GM23338 (cell line): ENCODE measurements around the gene DPP9. TPM values are rescaled to one million over a fixed set of nuclear protein-coding genes. Genes with fewer than 3 reads are reported as not detected.

Source experiments
- ATAC-seq: fragments of 200-7000 bp; cut with Tn5 transposase; 3 replicates; pipeline ENCODE4 v1.9.1; 2020
- DNase-seq: peaks from one replicate; pipeline ENCODE4 v3.0.0-alpha.2; 2015; ENCODE audit warnings: low spot score
- H2AFZ ChIP-seq: fragments of 200-600 bp; sonication (generic); 2 replicates; pipeline ENCODE4 v1.8.0; 2016; ENCODE audit warnings: antibody characterized with exemption, mild to moderate bottlenecking, moderate library complexity
- H3F3A ChIP-seq: fragments of 200-600 bp; sonication (generic); replicated peaks from 2 replicates; pipeline ENCODE4 v1.8.0; 2017; ENCODE audit warnings: antibody characterized with exemption, mixed run types, low read depth
- H3K27ac ChIP-seq: fragments of 200-600 bp; sonication (generic); 2 replicates; pipeline ENCODE4 v1.6.1; 2016; ENCODE audit warnings: low read depth
- H3K27me3 ChIP-seq: fragments of 200-600 bp; sonication (generic); 2 replicates; pipeline ENCODE4 v1.8.0; 2016; ENCODE audit warnings: mild to moderate bottlenecking, mixed run types, moderate library complexity; ENCODE audit not compliant: insufficient read depth
- H3K36me3 ChIP-seq: fragments of 200-600 bp; sonication (generic); 2 replicates; pipeline ENCODE4 v1.8.0; 2016; ENCODE audit warnings: mild to moderate bottlenecking; ENCODE audit not compliant: insufficient read depth
- H3K4me1 ChIP-seq: fragments of 200-600 bp; sonication (generic); 2 replicates; pipeline ENCODE4 v1.8.0; 2016; ENCODE audit warnings: mild to moderate bottlenecking, moderate library complexity; ENCODE audit not compliant: insufficient read depth
- H3K4me2 ChIP-seq: fragments of 200-600 bp; sonication (generic); 2 replicates; pipeline ENCODE4 v1.7.1; 2017; ENCODE audit warnings: mixed run types
- H3K4me3 ChIP-seq: fragments of 200-600 bp; sonication (generic); 2 replicates; pipeline ENCODE4 v1.6.1; 2016; ENCODE audit warnings: mixed run types
- H3K79me2 ChIP-seq: fragments of 200-600 bp; sonication (generic); replicated peaks from 2 replicates; pipeline ENCODE4 v1.8.0; 2017; ENCODE audit warnings: mild to moderate bottlenecking; ENCODE audit not compliant: insufficient read depth
- H3K9me2 ChIP-seq: fragments of 200-600 bp; sonication (generic); 2 replicates; pipeline ENCODE4 v1.8.0; 2017; ENCODE audit not compliant: insufficient read depth
- H4K20me1 ChIP-seq: fragments of 200-600 bp; sonication (generic); replicated peaks from 2 replicates; pipeline ENCODE4 v1.8.0; 2017; ENCODE audit warnings: mild to moderate bottlenecking; ENCODE audit not compliant: insufficient read depth
- H3K27ac Mint-ChIP-seq: 2 replicates; pipeline ENCODE4 v1.8.0; 2020; ENCODE audit warnings: inconsistent platforms, mild to moderate bottlenecking, moderate library complexity, mixed read lengths
- H3K27me3 Mint-ChIP-seq: 3 replicates; pipeline ENCODE4 v1.8.0; 2022; ENCODE audit warnings: low read depth, mild to moderate bottlenecking, moderate library complexity, mixed read lengths, inconsistent platforms; ENCODE audit not compliant: insufficient read depth, poor library complexity
- H3K36me3 Mint-ChIP-seq: 3 replicates; pipeline ENCODE4 v1.8.0; 2021; ENCODE audit warnings: low read depth, mild to moderate bottlenecking, inconsistent platforms, moderate library complexity, mixed read lengths
- H3K4me1 Mint-ChIP-seq: 3 replicates; pipeline ENCODE4 v1.8.0; 2020; ENCODE audit warnings: mild to moderate bottlenecking, inconsistent platforms, mixed read lengths
- H3K4me3 Mint-ChIP-seq: 3 replicates; pipeline ENCODE4 v1.8.0; 2021; ENCODE audit warnings: moderate library complexity, mild to moderate bottlenecking, inconsistent platforms, mixed read lengths
- H3K9me3 Mint-ChIP-seq: 3 replicates; pipeline ENCODE4 v1.8.0; 2020; ENCODE audit warnings: moderate library complexity, mild to moderate bottlenecking, inconsistent platforms, mixed read lengths
- CREB1 ChIP-seq: fragments of 250-450 bp; sonication (Bioruptor Pico); IDR thresholded peaks from 2 replicates; pipeline ENCODE4 v1.5.0; 2020; ENCODE audit warnings: low read depth, mild to moderate bottlenecking, moderate library complexity
- CTCF ChIP-seq, 2 experiments: fragments of 200-600 bp in 1 of 2; sonication (generic) in 1 of 2; conservative IDR thresholded peaks; 2 replicates each; pipeline versions ENCODE4 v1.5.1 to v1.6.1; 2016 to 2017; ENCODE audit warnings: antibody characterized with exemption in 2 of 2, low read depth in 2 of 2, mild to moderate bottlenecking in 2 of 2, moderate library complexity in 1 of 2
- EZH2 ChIP-seq: fragments of 200-600 bp; sonication (generic); IDR thresholded peaks from one replicate; pipeline ENCODE4 v1.8.0; 2017; ENCODE audit warnings: antibody characterized with exemption, mild to moderate bottlenecking, low read depth; ENCODE audit not compliant: unreplicated experiment
- EZH2phosphoT487 ChIP-seq: fragments of 200-600 bp; sonication (generic); IDR thresholded peaks from one replicate; pipeline ENCODE4 v1.8.1; 2018; ENCODE audit warnings: antibody characterized with exemption; ENCODE audit not compliant: unreplicated experiment
- JUNB ChIP-seq: IDR thresholded peaks from one replicate; pipeline ENCODE4 v1.6.1; 2016; ENCODE audit warnings: antibody characterized with exemption; ENCODE audit not compliant: unreplicated experiment
- NANOG ChIP-seq: IDR thresholded peaks from 2 replicates; pipeline ENCODE4 v1.6.1; 2016; ENCODE audit warnings: antibody characterized with exemption, borderline replicate concordance
- POLR2AphosphoS5 ChIP-seq: IDR thresholded peaks from 2 replicates; pipeline ENCODE4 v1.6.1; 2016; ENCODE audit warnings: antibody characterized with exemption, low read depth
- REST ChIP-seq: IDR thresholded peaks from one replicate; pipeline ENCODE4 v1.6.1; 2018; ENCODE audit warnings: antibody characterized with exemption; ENCODE audit not compliant: unreplicated experiment
- STAT1 ChIP-seq: IDR thresholded peaks from one replicate; pipeline ENCODE4 v1.6.1; 2016; ENCODE audit warnings: antibody characterized with exemption; ENCODE audit not compliant: unreplicated experiment
- ZNF114 ChIP-seq: fragments of 250-450 bp; sonication (Bioruptor Pico); IDR thresholded peaks from 2 replicates; pipeline ENCODE4 v1.5.0; 2020; ENCODE audit warnings: mild to moderate bottlenecking, moderate library complexity
- ZNF331 ChIP-seq: fragments of 250-450 bp; sonication (Bioruptor Pico); IDR thresholded peaks from 2 replicates; pipeline ENCODE4 v1.5.0; 2020; ENCODE audit warnings: low read depth, mild to moderate bottlenecking, moderate library complexity
- polyA plus RNA-seq: library from polyadenylated mRNA; unstranded; fragments of >200 nt; fragmentation: Nextera tagmentation; extraction: Ambion mirVana; gene quantifications from 2 replicates; pipeline ENCODE4 v1.2.1, GENCODE V29; 2016
- total RNA-seq: library from RNA; depleted of rRNA; stranded (reverse); fragments of >200 nt; shearing (Covaris generic); gene quantifications from 2 replicates; pipeline ENCODE4 v1.2.3, GENCODE V29; 2014
- TF ChIP-seq, protein P1 (sequence below): IDR thresholded peaks from 2 replicates; pipeline ENCODE4 v1.6.1; 2016; ENCODE audit warnings: antibody characterized with exemption
- TF ChIP-seq, protein P2 (sequence below): fragments of 250-450 bp; sonication (Bioruptor Pico); IDR thresholded peaks from 2 replicates; pipeline ENCODE4 v1.5.0; 2020; ENCODE audit warnings: mild to moderate bottlenecking, moderate library complexity

Gene DPP9
- total and polyA plus RNA-seq, 2 experiments from 2014 or later: 19.5 to 49.2 TPM

DNA sequence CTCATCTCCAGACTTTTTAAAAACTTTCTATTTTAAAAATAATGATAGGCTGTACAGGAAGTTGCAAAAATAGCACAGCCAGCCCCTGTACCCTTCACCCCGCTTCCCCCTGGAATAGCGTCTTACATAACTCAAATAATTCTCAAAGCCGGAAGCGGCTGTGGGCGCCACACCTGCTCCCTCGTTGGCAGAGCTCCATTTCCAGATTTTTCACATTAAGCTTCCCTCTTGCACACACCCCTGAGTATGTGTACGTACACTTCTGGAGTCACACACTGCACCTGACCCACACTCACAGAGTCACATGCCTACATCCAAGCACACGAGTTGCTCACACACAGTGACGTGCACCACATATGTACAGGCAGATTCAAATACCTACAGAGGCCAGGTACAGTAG, 24.9 kb upstream of the DPP9 start:
- Histone ChIP-seq H3K36me3 (no peaks in the 10 kb centered on the region; the same call in 1 of the 2 replicates), H2AFZ (no peak overlapping the region), H3K79me2 (no peaks in the 10 kb centered on the region), H3K4me1 (0 out of 2 replicates have a peak, but pooled peaks cover under 1% of the 10 kb centered on the region), H3K9me2 (no peaks in the 10 kb centered on the region), H3K27ac (no peak overlapping the region), H3K27me3 (no peaks in the 10 kb centered on the region), H3K4me2 (no peak overlapping the region), H3F3A (no peaks in the 10 kb centered on the region), H3K4me3 (no peak overlapping the region), H4K20me1 (no peaks in the 10 kb centered on the region)
- H3K4me1 Mint-ChIP-seq: no peaks in the 10 kb centered on the region; the same call in 2 of the 3 replicates
- ATAC-seq (no peak), DNase-seq (no peak)
- H3K4me3 Mint-ChIP-seq: no peak overlapping the region
- TF ChIP-seq CTCF (conservative IDR thresholded peaks at IDR 0.05; ENCODE audit: low read depth in 2 of 2) (no peak), ZNF331 (CRISPR knock-in tag) (no peak), JUNB (no peak), STAT1 (no peak), REST (no peak), EZH2phosphoT487 (no peak), CREB1 (no peak), ZNF114 (CRISPR knock-in tag) (no peak), EZH2 (no peak), NANOG (no peak), POLR2AphosphoS5 (no peak)
- TF ChIP-seq, protein P1, sequence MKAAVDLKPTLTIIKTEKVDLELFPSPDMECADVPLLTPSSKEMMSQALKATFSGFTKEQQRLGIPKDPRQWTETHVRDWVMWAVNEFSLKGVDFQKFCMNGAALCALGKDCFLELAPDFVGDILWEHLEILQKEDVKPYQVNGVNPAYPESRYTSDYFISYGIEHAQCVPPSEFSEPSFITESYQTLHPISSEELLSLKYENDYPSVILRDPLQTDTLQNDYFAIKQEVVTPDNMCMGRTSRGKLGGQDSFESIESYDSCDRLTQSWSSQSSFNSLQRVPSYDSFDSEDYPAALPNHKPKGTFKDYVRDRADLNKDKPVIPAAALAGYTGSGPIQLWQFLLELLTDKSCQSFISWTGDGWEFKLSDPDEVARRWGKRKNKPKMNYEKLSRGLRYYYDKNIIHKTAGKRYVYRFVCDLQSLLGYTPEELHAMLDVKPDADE: no peak
- TF ChIP-seq, protein P2, sequence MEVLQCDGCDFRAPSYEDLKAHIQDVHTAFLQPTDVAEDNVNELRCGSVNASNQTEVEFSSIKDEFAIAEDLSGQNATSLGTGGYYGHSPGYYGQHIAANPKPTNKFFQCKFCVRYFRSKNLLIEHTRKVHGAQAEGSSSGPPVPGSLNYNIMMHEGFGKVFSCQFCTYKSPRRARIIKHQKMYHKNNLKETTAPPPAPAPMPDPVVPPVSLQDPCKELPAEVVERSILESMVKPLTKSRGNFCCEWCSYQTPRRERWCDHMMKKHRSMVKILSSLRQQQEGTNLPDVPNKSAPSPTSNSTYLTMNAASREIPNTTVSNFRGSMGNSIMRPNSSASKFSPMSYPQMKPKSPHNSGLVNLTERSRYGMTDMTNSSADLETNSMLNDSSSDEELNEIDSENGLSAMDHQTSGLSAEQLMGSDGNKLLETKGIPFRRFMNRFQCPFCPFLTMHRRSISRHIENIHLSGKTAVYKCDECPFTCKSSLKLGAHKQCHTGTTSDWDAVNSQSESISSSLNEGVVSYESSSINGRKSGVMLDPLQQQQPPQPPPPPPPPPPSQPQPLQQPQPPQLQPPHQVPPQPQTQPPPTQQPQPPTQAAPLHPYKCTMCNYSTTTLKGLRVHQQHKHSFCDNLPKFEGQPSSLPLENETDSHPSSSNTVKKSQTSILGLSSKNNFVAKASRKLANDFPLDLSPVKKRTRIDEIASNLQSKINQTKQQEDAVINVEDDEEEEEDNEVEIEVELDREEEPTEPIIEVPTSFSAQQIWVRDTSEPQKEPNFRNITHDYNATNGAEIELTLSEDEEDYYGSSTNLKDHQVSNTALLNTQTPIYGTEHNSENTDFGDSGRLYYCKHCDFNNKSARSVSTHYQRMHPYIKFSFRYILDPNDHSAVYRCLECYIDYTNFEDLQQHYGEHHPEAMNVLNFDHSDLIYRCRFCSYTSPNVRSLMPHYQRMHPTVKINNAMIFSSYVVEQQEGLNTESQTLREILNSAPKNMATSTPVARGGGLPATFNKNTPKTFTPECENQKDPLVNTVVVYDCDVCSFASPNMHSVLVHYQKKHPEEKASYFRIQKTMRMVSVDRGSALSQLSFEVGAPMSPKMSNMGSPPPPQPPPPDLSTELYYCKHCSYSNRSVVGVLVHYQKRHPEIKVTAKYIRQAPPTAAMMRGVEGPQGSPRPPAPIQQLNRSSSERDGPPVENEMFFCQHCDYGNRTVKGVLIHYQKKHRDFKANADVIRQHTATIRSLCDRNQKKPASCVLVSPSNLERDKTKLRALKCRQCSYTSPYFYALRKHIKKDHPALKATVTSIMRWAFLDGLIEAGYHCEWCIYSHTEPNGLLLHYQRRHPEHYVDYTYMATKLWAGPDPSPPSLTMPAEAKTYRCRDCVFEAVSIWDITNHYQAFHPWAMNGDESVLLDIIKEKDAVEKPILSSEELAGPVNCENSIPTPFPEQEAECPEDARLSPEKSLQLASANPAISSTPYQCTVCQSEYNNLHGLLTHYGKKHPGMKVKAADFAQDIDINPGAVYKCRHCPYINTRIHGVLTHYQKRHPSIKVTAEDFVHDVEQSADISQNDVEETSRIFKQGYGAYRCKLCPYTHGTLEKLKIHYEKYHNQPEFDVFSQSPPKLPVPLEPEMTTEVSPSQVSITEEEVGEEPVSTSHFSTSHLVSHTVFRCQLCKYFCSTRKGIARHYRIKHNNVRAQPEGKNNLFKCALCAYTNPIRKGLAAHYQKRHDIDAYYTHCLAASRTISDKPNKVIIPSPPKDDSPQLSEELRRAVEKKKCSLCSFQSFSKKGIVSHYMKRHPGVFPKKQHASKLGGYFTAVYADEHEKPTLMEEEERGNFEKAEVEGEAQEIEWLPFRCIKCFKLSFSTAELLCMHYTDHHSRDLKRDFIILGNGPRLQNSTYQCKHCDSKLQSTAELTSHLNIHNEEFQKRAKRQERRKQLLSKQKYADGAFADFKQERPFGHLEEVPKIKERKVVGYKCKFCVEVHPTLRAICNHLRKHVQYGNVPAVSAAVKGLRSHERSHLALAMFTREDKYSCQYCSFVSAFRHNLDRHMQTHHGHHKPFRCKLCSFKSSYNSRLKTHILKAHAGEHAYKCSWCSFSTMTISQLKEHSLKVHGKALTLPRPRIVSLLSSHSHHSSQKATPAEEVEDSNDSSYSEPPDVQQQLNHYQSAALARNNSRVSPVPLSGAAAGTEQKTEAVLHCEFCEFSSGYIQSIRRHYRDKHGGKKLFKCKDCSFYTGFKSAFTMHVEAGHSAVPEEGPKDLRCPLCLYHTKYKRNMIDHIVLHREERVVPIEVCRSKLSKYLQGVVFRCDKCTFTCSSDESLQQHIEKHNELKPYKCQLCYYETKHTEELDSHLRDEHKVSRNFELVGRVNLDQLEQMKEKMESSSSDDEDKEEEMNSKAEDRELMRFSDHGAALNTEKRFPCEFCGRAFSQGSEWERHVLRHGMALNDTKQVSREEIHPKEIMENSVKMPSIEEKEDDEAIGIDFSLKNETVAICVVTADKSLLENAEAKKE (CRISPR knock-in tag): no peak
- no peaks in the 10 kb centered on the region; the same call in 2 of the 3 replicates for H3K36me3 Mint-ChIP-seq
- peaks cover 6% of the 10 kb centered on the region for H3K27me3 Mint-ChIP-seq
- H3K27ac Mint-ChIP-seq: no peak overlapping the region
- H3K9me3 Mint-ChIP-seq: no peaks in the 10 kb centered on the region; the same call in 2 of the 3 replicates
